Nephron progenitor cell (in vitro differentiated cells): ENCODE data around the gene NBAS.

ENCODE experiments used
- DNase-seq: peaks from one replicate; pipeline ENCODE4 v3.0.0; 2021
- H3K27ac Mint-ChIP-seq: 2 replicates; pipeline ENCODE4 v1.8.0; 2021; ENCODE audit warnings: mild to moderate bottlenecking, moderate library complexity, mixed read lengths
- H3K27me3 Mint-ChIP-seq: 2 replicates; pipeline ENCODE4 v1.8.0; 2021; ENCODE audit warnings: mild to moderate bottlenecking, low read depth, mixed read lengths; ENCODE audit not compliant: poor library complexity
- H3K36me3 Mint-ChIP-seq: 2 replicates; pipeline ENCODE4 v1.8.0; 2021; ENCODE audit warnings: low read depth, mixed read lengths
- H3K4me1 Mint-ChIP-seq: 2 replicates; pipeline ENCODE4 v1.8.0; 2021; ENCODE audit warnings: mixed read lengths
- H3K4me3 Mint-ChIP-seq: 2 replicates; pipeline ENCODE4 v1.8.0; 2021; ENCODE audit warnings: mild to moderate bottlenecking, moderate library complexity, mixed read lengths
- H3K9me3 Mint-ChIP-seq: 2 replicates; pipeline ENCODE4 v1.8.0; 2021; ENCODE audit warnings: mild to moderate bottlenecking, moderate library complexity, mixed read lengths
- TF ChIP-seq, protein P1 (sequence below): fragments of 200-600 bp; sonication (generic); IDR thresholded peaks from 2 replicates; pipeline ENCODE4 v1.5.0; 2021; ENCODE audit warnings: antibody characterized with exemption

NBAS gene

DNA sequence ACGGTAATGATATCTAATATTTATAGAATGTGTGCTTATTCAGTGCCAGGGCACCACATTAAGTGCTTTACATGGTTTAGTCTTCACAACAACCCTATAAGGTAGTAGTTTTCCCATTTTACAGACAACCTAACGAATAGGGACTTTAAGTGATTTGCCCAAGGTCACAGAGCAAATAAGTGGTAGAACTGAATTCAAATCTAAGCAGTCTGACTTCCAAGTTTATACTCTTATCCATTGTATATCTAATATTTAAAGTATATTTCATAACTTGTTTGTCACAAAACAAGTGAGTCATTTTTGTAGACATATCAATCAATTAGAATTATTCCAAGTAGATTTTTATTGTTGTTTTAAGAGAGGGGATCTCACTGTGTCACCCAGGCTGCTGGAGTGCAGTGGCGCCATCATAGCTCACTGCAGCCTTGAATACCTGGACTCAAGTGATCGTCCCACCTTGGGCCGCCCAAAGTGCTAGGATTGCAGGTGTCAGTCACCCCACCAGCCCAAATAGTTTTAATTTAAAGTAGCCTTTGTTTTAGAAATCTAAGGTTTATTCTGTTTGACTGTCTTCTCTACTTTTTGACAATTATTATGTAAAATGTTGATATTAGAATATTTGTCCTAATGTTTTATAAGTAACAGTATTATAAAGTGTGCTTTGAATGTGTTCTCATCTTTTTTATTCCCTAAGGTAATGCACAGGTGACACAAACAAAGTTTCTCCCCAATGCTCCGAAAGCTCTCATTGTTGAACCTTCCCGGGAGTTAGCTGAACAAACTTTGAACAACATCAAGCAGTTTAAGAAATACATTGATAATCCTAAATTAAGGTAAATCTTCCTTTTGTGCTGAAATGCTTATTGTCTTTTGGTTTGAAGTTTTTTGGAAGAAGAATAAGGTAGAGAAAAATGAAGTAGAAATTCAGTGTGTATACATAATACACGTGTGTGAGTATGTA, 45.6 kb upstream of the NBAS start:
- TF ChIP-seq, protein P1, sequence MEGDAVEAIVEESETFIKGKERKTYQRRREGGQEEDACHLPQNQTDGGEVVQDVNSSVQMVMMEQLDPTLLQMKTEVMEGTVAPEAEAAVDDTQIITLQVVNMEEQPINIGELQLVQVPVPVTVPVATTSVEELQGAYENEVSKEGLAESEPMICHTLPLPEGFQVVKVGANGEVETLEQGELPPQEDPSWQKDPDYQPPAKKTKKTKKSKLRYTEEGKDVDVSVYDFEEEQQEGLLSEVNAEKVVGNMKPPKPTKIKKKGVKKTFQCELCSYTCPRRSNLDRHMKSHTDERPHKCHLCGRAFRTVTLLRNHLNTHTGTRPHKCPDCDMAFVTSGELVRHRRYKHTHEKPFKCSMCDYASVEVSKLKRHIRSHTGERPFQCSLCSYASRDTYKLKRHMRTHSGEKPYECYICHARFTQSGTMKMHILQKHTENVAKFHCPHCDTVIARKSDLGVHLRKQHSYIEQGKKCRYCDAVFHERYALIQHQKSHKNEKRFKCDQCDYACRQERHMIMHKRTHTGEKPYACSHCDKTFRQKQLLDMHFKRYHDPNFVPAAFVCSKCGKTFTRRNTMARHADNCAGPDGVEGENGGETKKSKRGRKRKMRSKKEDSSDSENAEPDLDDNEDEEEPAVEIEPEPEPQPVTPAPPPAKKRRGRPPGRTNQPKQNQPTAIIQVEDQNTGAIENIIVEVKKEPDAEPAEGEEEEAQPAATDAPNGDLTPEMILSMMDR: no peak
- Mint-ChIP-seq H3K4me1 (no peaks in the 10 kb centered on the region), H3K4me3 (no peak overlapping the region), H3K9me3 (peaks cover 16% of the 10 kb centered on the region), H3K27ac (no peak overlapping the region), H3K36me3 (peaks cover 88% of the 10 kb centered on the region), H3K27me3 (peaks cover 4% of the 10 kb centered on the region)
- DNase-seq: no peak

DNA sequence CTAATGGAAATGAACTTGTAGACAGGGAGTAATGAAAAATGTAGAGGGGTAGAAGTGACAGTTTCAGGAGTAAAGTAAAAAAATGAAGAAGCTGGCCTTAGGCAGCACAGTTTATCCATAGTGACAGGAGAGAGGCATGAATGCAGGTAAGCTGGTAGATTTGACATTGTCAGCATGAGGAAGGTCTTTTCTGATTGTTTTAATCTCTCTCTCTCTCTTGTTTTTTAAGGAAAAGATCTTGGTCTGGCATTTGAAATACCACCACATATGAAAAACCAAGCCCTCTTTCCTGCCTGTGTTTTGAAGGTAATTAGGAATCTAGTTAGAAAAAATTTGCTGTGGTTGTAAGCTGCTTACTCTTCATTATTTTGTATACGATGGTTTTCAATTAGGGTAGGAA, 44.6 kb upstream of the NBAS start:
- Mint-ChIP-seq H3K36me3 (peaks cover 97% of the 10 kb centered on the region), H3K27ac (peak overlapping the region; percentile 11), H3K4me3 (no peak overlapping the region), H3K9me3 (peaks cover 16% of the 10 kb centered on the region), H3K27me3 (peaks cover 4% of the 10 kb centered on the region), H3K4me1 (no peaks in the 10 kb centered on the region)
- TF ChIP-seq, protein P1: no peak
- no peak for DNase-seq

DNA sequence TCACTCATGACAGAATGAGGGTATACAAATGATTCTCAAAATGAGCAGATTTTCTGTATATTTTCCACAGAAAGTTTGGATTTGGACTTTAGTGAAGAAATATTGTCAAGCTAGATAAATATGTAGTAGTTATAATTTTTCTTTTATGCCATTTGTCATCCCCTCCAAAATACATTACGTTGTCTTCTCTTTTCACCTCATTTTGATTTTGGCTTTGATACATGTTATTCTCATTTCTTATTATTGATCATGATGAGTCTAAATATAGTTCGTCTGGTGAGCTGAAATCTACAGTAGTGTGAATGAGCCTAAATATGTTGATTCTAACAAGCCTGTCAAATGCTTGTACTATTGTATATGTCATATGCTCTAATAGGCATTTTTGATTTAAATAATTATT, 42.8 kb upstream of the NBAS start:
- Mint-ChIP-seq H3K27ac (no peak overlapping the region), H3K36me3 (peaks cover 95% of the 10 kb centered on the region), H3K4me1 (peaks cover 5% of the 10 kb centered on the region), H3K4me3 (no peak overlapping the region), H3K27me3 (peaks cover 4% of the 10 kb centered on the region), H3K9me3 (peaks cover 2% of the 10 kb centered on the region)
- TF ChIP-seq, protein P1: no peak
- no peak for DNase-seq

DNA sequence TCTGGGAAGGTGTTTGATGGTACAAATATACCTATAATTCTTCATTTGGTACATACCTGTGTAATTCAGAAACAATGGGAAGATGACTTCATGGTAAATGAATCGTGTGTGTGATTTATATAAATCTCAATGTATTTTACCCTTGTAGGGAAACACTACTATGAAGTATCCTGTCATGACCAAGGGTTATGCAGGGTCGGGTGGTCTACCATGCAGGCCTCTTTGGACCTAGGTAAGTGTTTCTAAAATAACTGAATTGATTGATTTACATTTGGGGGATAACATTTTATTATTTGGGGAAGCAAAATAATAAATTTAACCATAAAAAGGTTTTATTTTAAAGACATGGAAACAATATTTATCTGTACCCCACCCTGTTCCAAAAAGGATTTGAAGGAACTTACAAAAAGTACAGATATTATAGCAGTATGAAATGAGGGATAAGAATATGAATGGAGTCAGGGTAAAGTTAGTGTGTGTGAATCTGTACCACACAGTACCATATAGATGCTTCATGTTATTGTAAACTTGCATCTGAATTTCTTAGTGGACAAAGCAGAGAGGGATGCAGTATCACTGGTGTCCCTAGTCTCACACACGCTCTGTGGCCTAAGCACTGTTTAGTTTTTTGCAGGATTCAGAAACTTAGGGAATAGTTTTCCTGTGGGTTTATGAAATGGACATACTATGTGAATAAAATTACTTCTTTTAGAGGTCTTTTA, 42.1 kb upstream of the NBAS start:
- Mint-ChIP-seq H3K27me3 (peaks cover 4% of the 10 kb centered on the region), H3K36me3 (peaks cover 95% of the 10 kb centered on the region), H3K4me1 (peaks cover 8% of the 10 kb centered on the region), H3K27ac (no peak overlapping the region), H3K9me3 (no peaks in the 10 kb centered on the region), H3K4me3 (no peak overlapping the region)
- DNase-seq: no peak
- TF ChIP-seq, protein P1: no peak

DNA sequence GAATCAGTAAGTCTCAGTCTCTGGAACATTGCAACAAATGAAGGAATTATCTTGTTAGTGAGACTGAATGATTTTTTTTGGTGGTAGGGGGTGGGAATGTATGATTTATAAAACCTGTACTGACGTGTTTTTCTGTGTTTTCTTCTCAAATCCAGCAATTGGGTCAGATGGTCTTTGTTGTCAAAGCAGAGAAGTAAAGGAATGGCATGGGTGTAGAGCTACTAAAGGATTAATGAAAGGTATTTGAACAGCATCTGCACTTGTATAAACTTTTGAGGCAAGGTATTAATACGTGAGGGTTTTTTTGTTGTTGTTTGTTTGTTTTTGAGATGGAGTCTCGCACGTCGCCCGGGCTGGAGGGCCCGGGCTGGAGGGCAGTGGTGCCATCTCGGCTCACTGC, 41.3 kb upstream of the NBAS start:
- Mint-ChIP-seq H3K27me3 (peaks cover 4% of the 10 kb centered on the region), H3K36me3 (peaks cover 92% of the 10 kb centered on the region)

More for the DNA sequence above, 41.3 kb upstream of the NBAS start:
- Mint-ChIP-seq H3K4me1 (peaks cover 8% of the 10 kb centered on the region), H3K9me3 (no peaks in the 10 kb centered on the region), H3K27ac (no peak overlapping the region), H3K4me3 (no peak overlapping the region)
- TF ChIP-seq, protein P1: no peak
- DNase-seq: no peak
